HEK293 (cell line): ENCODE results near the gene CCDC9.

Experiments used
- CTCF ChIA-PET: fragments of 350-600 bp; formaldehyde crosslinking; extraction: SDS; loops from one replicate; lab custom pipeline; 2021; ENCODE audit warnings: antibody characterized with exemption; lab: Yijun Ruan, JAX
- POLR2A ChIA-PET: fragments of 300-600 bp; formaldehyde crosslinking; extraction: SDS; loops from one replicate; lab custom pipeline; 2020; ENCODE audit warnings: antibody characterized with exemption, inconsistent platforms; lab: Yijun Ruan, JAX
- H3K27ac ChIP-seq: fragments of 200-500 bp; sonication (Bioruptor generic); 2 replicates; pipeline ENCODE4 v1.5.1; 2014; ENCODE audit warnings: low read depth, low read length, control low read depth, inconsistent platforms; ENCODE audit errors: extremely low read depth
- H3K36me3 ChIP-seq, 2 experiments: fragments of 200-500 bp in 1 of 2; sonication (Bioruptor generic) in 1 of 2; 1 replicate in 1 of 2; 2 replicates in 1 of 2; pipeline ENCODE4 v1.5.1; 2014 to 2017; ENCODE audit warnings: inconsistent platforms in 2 of 2, low read length in 2 of 2; ENCODE audit not compliant: control insufficient read depth in 2 of 2, insufficient read depth in 1 of 2
- H3K4me1 ChIP-seq: fragments of 200-500 bp; sonication (Bioruptor generic); 2 replicates; pipeline ENCODE4 v1.5.1; 2014; ENCODE audit warnings: mild to moderate bottlenecking, low read length, inconsistent platforms; ENCODE audit not compliant: control insufficient read depth, insufficient read depth
- H3K4me3 ChIP-seq: 2 replicates; pipeline ENCODE4 v1.5.1; 2011; ENCODE audit warnings: low read depth, mild to moderate bottlenecking, control low read depth, low read length, moderate library complexity
- H3K9me3 ChIP-seq: fragments of 200-500 bp; sonication (Bioruptor generic); 2 replicates; pipeline ENCODE4 v1.5.1; 2014; ENCODE audit warnings: low read depth, low read length, inconsistent platforms; ENCODE audit not compliant: control insufficient read depth, insufficient read depth
- BCL11B ChIP-seq: fragments of 450-650 bp; formaldehyde crosslinking; IDR thresholded peaks from 2 replicates; pipeline ENCODE4 v1.5.1; 2016; ENCODE audit warnings: low read depth, missing biosample characterization, missing genetic modification characterization
- EGR2 ChIP-seq: fragments of 450-650 bp; formaldehyde crosslinking; IDR thresholded peaks from 2 replicates; pipeline ENCODE4 v1.5.1; 2016; ENCODE audit warnings: low read depth, missing biosample characterization, missing genetic modification characterization
- HOXD13 ChIP-seq: sonication (generic); formaldehyde crosslinking; IDR thresholded peaks from 2 replicates; pipeline ENCODE4 v1.8.0; 2022; ENCODE audit warnings: missing genetic modification reagents, borderline replicate concordance
- IKZF3 ChIP-seq: fragments of 450-650 bp; IDR thresholded peaks from 2 replicates; pipeline ENCODE4 v1.5.0; 2018; ENCODE audit warnings: missing biosample characterization, mild to moderate bottlenecking, missing genetic modification characterization, moderate library complexity
- PRDM6 ChIP-seq: fragments of 450-650 bp; formaldehyde crosslinking; IDR thresholded peaks from 2 replicates; pipeline ENCODE4 v1.5.1; 2017; ENCODE audit warnings: missing biosample characterization, missing genetic modification characterization
- REPIN1 ChIP-seq: fragments of 450-650 bp; formaldehyde crosslinking; IDR thresholded peaks from 2 replicates; pipeline ENCODE4 v1.5.1; 2017; ENCODE audit warnings: missing biosample characterization, missing genetic modification characterization, low read depth
- SCRT2 ChIP-seq: fragments of 450-650 bp; formaldehyde crosslinking; IDR thresholded peaks from 2 replicates; pipeline ENCODE4 v1.5.1; 2016; ENCODE audit warnings: missing biosample characterization, missing genetic modification characterization
- SETDB1 ChIP-seq: IDR thresholded peaks from one replicate; pipeline ENCODE4 v1.6.1; 2017; ENCODE audit warnings: mild to moderate bottlenecking, low read length, moderate library complexity, mixed read lengths; ENCODE audit not compliant: insufficient read length
- ZFP69B ChIP-seq: fragments of 450-650 bp; formaldehyde crosslinking; IDR thresholded peaks from 2 replicates; pipeline ENCODE4 v1.5.1; 2016; ENCODE audit warnings: missing biosample characterization, missing genetic modification characterization
- ZNF112 ChIP-seq: fragments of 450-650 bp; formaldehyde crosslinking; IDR thresholded peaks from 2 replicates; pipeline ENCODE4 v1.5.0; 2017; ENCODE audit warnings: missing biosample characterization, missing genetic modification characterization
- ZNF157 ChIP-seq: fragments of 450-650 bp; formaldehyde crosslinking; IDR thresholded peaks from 2 replicates; pipeline ENCODE4 v1.5.1; 2016; ENCODE audit warnings: missing biosample characterization, missing genetic modification characterization
- ZNF239 ChIP-seq: fragments of 450-650 bp; formaldehyde crosslinking; IDR thresholded peaks from 2 replicates; pipeline ENCODE4 v1.5.1; 2016; ENCODE audit warnings: missing biosample characterization, missing genetic modification characterization
- ZNF274 ChIP-seq, 2 experiments: fragments of 200-500 bp in 1 of 2; fragments of 450-650 bp in 1 of 2; sonication (Bioruptor generic) in 1 of 2; formaldehyde crosslinking in 1 of 2; IDR thresholded peaks; 2 replicates each; pipeline versions ENCODE4 v1.5.1 to v1.6.1; 2014 to 2016; ENCODE audit warnings: borderline replicate concordance in 1 of 2, inconsistent platforms in 1 of 2, low read length in 1 of 2, missing biosample characterization in 1 of 2, missing genetic modification characterization in 1 of 2
- ZNF280C ChIP-seq: fragments of 450-650 bp; formaldehyde crosslinking; IDR thresholded peaks from 2 replicates; pipeline ENCODE4 v1.5.1; 2016; ENCODE audit warnings: missing biosample characterization, missing genetic modification characterization
- ZNF335 ChIP-seq: fragments of 450-650 bp; formaldehyde crosslinking; conservative IDR thresholded peaks from 2 replicates; pipeline ENCODE4 v1.5.1; 2016; ENCODE audit warnings: missing biosample characterization, missing genetic modification characterization
- ZNF362 ChIP-seq: fragments of 450-650 bp; formaldehyde crosslinking; IDR thresholded peaks from 2 replicates; pipeline ENCODE4 v1.5.1; 2016; ENCODE audit warnings: missing biosample characterization, missing genetic modification characterization
- ZNF394 ChIP-seq: fragments of 450-650 bp; formaldehyde crosslinking; IDR thresholded peaks from 2 replicates; pipeline ENCODE4 v1.5.1; 2016; ENCODE audit warnings: missing biosample characterization, missing genetic modification characterization, mild to moderate bottlenecking, moderate library complexity, borderline replicate concordance
- ZNF514 ChIP-seq: fragments of 450-650 bp; formaldehyde crosslinking; IDR thresholded peaks from 2 replicates; pipeline ENCODE4 v1.5.1; 2016; ENCODE audit warnings: missing biosample characterization, missing genetic modification characterization
- ZNF548 ChIP-seq: fragments of 450-650 bp; formaldehyde crosslinking; IDR thresholded peaks from 2 replicates; pipeline ENCODE4 v1.5.1; 2016; ENCODE audit warnings: missing biosample characterization, missing genetic modification characterization
- ZNF561 ChIP-seq: fragments of 450-650 bp; IDR thresholded peaks from 2 replicates; pipeline ENCODE4 v1.5.1; 2018; ENCODE audit warnings: missing biosample characterization, missing genetic modification characterization, borderline replicate concordance
- ZNF600 ChIP-seq: fragments of 450-650 bp; formaldehyde crosslinking; IDR thresholded peaks from 2 replicates; pipeline ENCODE4 v1.5.1; 2016; ENCODE audit warnings: missing biosample characterization, missing genetic modification characterization
- ZNF654 ChIP-seq: fragments of 450-650 bp; formaldehyde crosslinking; IDR thresholded peaks from 2 replicates; pipeline ENCODE4 v1.5.1; 2016; ENCODE audit warnings: low read depth, missing biosample characterization, missing genetic modification characterization
- ZNF670 ChIP-seq: fragments of 450-650 bp; formaldehyde crosslinking; IDR thresholded peaks from 2 replicates; pipeline ENCODE4 v1.5.1; 2016; ENCODE audit warnings: missing biosample characterization, missing genetic modification characterization, low read depth
- ZNF677 ChIP-seq: fragments of 450-650 bp; IDR thresholded peaks from 2 replicates; pipeline ENCODE4 v1.5.0; 2018; ENCODE audit warnings: missing biosample characterization, mild to moderate bottlenecking, missing genetic modification characterization, moderate library complexity
- ZNF692 ChIP-seq: fragments of 450-650 bp; formaldehyde crosslinking; IDR thresholded peaks from 2 replicates; pipeline ENCODE4 v1.5.1; 2016; ENCODE audit warnings: missing biosample characterization, missing genetic modification characterization
- ZNF76 ChIP-seq: fragments of 450-650 bp; formaldehyde crosslinking; IDR thresholded peaks from 2 replicates; pipeline ENCODE4; 2016; ENCODE audit warnings: low read depth, missing biosample characterization, missing genetic modification characterization, borderline replicate concordance
- ZNF785 ChIP-seq: fragments of 450-650 bp; formaldehyde crosslinking; IDR thresholded peaks from 2 replicates; pipeline ENCODE4 v1.5.1; 2016; ENCODE audit warnings: missing biosample characterization, missing genetic modification characterization
- ZNF792 ChIP-seq: fragments of 450-650 bp; formaldehyde crosslinking; IDR thresholded peaks from 2 replicates; pipeline ENCODE4 v1.5.1; 2016; ENCODE audit warnings: missing biosample characterization, missing genetic modification characterization
- ZNF837 ChIP-seq: fragments of 450-650 bp; formaldehyde crosslinking; IDR thresholded peaks from 2 replicates; pipeline ENCODE4 v1.5.1; 2016; ENCODE audit warnings: missing biosample characterization, missing genetic modification characterization
- ZSCAN30 ChIP-seq: fragments of 450-650 bp; IDR thresholded peaks from 2 replicates; pipeline ENCODE4 v1.5.1; 2018; ENCODE audit warnings: missing biosample characterization, mild to moderate bottlenecking, missing genetic modification characterization, moderate library complexity

The CCDC9 gene

DNA sequence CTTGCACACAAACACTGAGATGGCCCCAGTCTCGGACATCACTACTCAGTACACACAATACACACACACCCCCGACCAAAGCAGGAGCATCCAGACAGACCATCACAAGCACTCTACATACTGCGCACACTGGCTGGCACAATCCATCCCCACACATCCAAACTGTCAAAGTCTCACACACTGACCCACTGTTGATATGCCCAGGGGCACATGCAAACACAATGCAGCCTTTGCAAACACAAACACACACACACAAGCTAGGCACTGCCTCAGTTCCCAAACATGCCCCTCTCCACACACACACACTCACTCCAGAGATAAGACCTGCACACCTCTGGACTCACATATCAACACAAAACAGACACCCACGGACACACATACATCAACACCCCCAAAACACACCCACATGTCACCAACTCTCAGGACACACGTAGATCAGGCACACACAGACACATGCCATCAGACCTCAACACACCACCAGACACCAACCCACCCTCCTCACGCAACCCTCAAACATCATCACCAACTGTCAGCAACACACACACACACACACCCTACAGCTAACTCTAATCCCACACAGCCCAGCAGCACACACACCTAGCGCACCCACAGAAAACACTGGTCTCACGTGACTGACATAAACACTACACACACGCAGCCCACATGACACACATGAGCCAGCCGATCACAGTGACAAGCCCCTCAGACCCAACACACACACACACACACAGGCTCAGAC is 27.2 kb upstream of the CCDC9 start (continued):
- TF ChIP-seq ZNF792 (0 out of 2 replicates have a peak, but pooled peaks have one; percentile 65), SCRT2 (tag by site-specific recombination) (peak; percentile 92), ZNF785 (tag by site-specific recombination) (peak; percentile 93)

DNA sequence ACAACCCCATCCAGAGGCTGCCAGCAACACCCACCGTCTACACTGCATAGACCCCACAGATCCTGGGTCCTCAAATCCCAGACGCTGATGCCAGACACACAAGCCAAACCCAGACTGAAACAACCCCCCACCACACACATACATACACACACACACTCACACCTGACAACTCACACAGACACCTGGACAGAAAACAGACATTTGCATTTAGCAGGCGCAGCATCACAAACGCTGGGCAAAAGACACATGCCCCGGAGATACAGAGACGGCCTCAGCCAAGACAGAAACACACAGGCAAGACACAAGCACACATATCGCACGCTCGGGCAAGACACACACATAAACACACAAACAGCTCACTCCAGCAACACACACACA is 26.7 kb upstream of the CCDC9 start:
- Histone ChIP-seq H3K4me3 (peak overlapping the region; percentile 91), H3K27ac (peak overlapping the region; percentile 67; the same call in 1 of the 2 replicates), H3K4me1 (peaks cover 29% of the 10 kb centered on the region), H3K9me3 (no peaks in the 10 kb centered on the region), H3K36me3 (peaks cover 5 to 6% of the 10 kb centered on the region in 2 experiments; a peak in 2 of 3 replicates)
- ChIA-PET CTCF (interaction anchor here (1.8 to 7.6 kb wide), 2 partner anchors 17 to 19 kb away, joined by 10 to 86 read pairs; no protein-coding TSS in a partner anchor), POLR2A (interaction anchor here (0.5 to 6.8 kb wide), 5 partner anchors 14 to 117 kb away, joined by 3 to 112 read pairs (median 5); partner anchors contain the start of gene ZC3H4)
- TF ChIP-seq ZNF274 (IDR thresholded peaks at IDR 0.05; ENCODE audit: low read length) (no peak), ZNF274 (tag by site-specific recombination; IDR thresholded peaks at IDR 0.05; ENCODE audit: borderline replicate concordance) (no peak; the same call in 1 of the 2 replicates), ZNF692 (tag by site-specific recombination) (no peak; the same call in 1 of the 2 replicates), ZNF76 (tag by site-specific recombination) (no peak), SETDB1 (no peak), ZNF280C (tag by site-specific recombination) (no peak), ZNF335 (tag by site-specific recombination) (peak; percentile 85), ZNF514 (tag by site-specific recombination) (no peak), ZNF157 (tag by site-specific recombination) (0 out of 2 replicates have a peak, but pooled peaks have one; percentile 39), ZFP69B (no peak), ZNF561 (tag by site-specific recombination) (no peak), ZSCAN30 (no peak), ZNF112 (tag by site-specific recombination) (no peak), BCL11B (0 out of 2 replicates have a peak, but pooled peaks have one; percentile 56), IKZF3 (tag by site-specific recombination) (no peak), ZNF362 (tag by site-specific recombination) (no peak), REPIN1 (tag by site-specific recombination) (peak; percentile 79; the same call in 1 of the 2 replicates), ZNF548 (tag by site-specific recombination) (no peak), HOXD13 (0 out of 2 replicates have a peak, but pooled peaks have one; percentile 5), ZNF837 (no peak), ZNF677 (no peak), ZNF600 (tag by site-specific recombination) (no peak), ZNF394 (no peak), ZNF239 (tag by site-specific recombination) (no peak), ZNF670 (tag by site-specific recombination) (no peak), EGR2 (tag by site-specific recombination) (no peak), PRDM6 (tag by site-specific recombination) (no peak), ZNF654 (tag by site-specific recombination) (no peak)
